NT2/D1 (cell line): Measurements from ENCODE around the gene COA8.
A peak's percentile ranks its signal among the peaks of the same experiment; 100 is the strongest.

Experiments
- DNase-seq: peaks from one replicate; pipeline ENCODE4 v3.0.0-alpha.2; 2011; ENCODE audit warnings: low read depth, low spot score
- H3K27me3 ChIP-seq: 2 replicates; pipeline ENCODE4 v1.6.0; 2011; ENCODE audit warnings: mild to moderate bottlenecking; ENCODE audit not compliant: insufficient read length, insufficient read depth
- H3K36me3 ChIP-seq: 2 replicates; pipeline ENCODE4 v1.6.1; 2011; ENCODE audit warnings: mild to moderate bottlenecking, low read length, mixed read lengths; ENCODE audit not compliant: insufficient read depth, insufficient read length
- H3K4me1 ChIP-seq: 2 replicates; pipeline ENCODE4 v1.5.1; 2011; ENCODE audit not compliant: insufficient read depth, insufficient read length
- H3K4me3 ChIP-seq: 2 replicates; pipeline ENCODE4 v1.5.1; 2011; ENCODE audit warnings: low read depth; ENCODE audit not compliant: insufficient read length
- H3K9ac ChIP-seq: 2 replicates; pipeline ENCODE4 v1.6.0; 2011; ENCODE audit warnings: low read depth; ENCODE audit not compliant: insufficient read length
- H3K9me3 ChIP-seq: 2 replicates; pipeline ENCODE4 v1.5.1; 2011; ENCODE audit warnings: mild to moderate bottlenecking, low read length; ENCODE audit not compliant: insufficient read depth
- SUZ12 ChIP-seq: IDR thresholded peaks from 2 replicates; pipeline ENCODE4 v1.6.1; 2011; ENCODE audit not compliant: insufficient read length, insufficient read depth; ENCODE audit errors: extremely low read depth
- YY1 ChIP-seq: IDR thresholded peaks from 2 replicates; pipeline ENCODE4 v1.6.1; 2011; ENCODE audit not compliant: insufficient read length, insufficient read depth
- ZNF274 ChIP-seq: IDR thresholded peaks from 2 replicates; pipeline ENCODE4 v1.6.1; 2011; ENCODE audit warnings: mild to moderate bottlenecking, low read depth, low read length

The COA8 gene

GRCh38 chr14:103623308-103623707 lies 60.5 kb downstream of the COA8 start:
- Histone ChIP-seq H3K27me3 (no peaks in the 10 kb centered on the region), H3K9me3 (no peaks in the 10 kb centered on the region), H3K36me3 (no peaks in the 10 kb centered on the region), H3K9ac (no peak overlapping the region), H3K4me1 (peaks cover 16% of the 10 kb centered on the region), H3K4me3 (no peak overlapping the region)
- no peak for DNase-seq
- TF ChIP-seq YY1 = no peak
- no peak for TF ChIP-seq SUZ12
- no peak for TF ChIP-seq ZNF274

GRCh38 chr14:103623883-103624482 lies 61.2 kb downstream of the COA8 start:
- no peak for DNase-seq
- H3K9me3 ChIP-seq = no peaks in the 10 kb centered on the region
- H3K36me3 ChIP-seq = no peaks in the 10 kb centered on the region
- TF ChIP-seq YY1 (no peak), ZNF274 (no peak), SUZ12 (no peak)
- no peaks in the 10 kb centered on the region for H3K27me3 ChIP-seq
- H3K9ac ChIP-seq = no peak overlapping the region
- no peak overlapping the region for H3K4me3 ChIP-seq
- peaks cover 16% of the 10 kb centered on the region for H3K4me1 ChIP-seq

- no peak for DNase-seq
- Histone ChIP-seq H3K36me3 (no peaks in the 10 kb centered on the region), H3K9ac (no peak overlapping the region), H3K4me1 (peaks cover 16% of the 10 kb centered on the region), H3K9me3 (no peaks in the 10 kb centered on the region), H3K4me3 (no peak overlapping the region), H3K27me3 (no peaks in the 10 kb centered on the region)
- TF ChIP-seq SUZ12 (no peak), YY1 (no peak), ZNF274 (no peak)
These were observed 62.1 kb downstream of the COA8 start for GRCh38 chr14:103624860-103625259.

- TF ChIP-seq SUZ12 (no peak), ZNF274 (no peak), YY1 (no peak)
- no peaks in the 10 kb centered on the region for H3K9me3 ChIP-seq
- H3K36me3 ChIP-seq = peaks cover under 1% of the 10 kb centered on the region
- no peak for DNase-seq
- H3K4me1 ChIP-seq = peaks cover 16% of the 10 kb centered on the region
- no peak overlapping the region for H3K9ac ChIP-seq
- H3K27me3 ChIP-seq = no peaks in the 10 kb centered on the region
- no peak overlapping the region for H3K4me3 ChIP-seq
These were observed 62.8 kb downstream of the COA8 start for GRCh38 chr14:103625356-103626095.

DNA sequence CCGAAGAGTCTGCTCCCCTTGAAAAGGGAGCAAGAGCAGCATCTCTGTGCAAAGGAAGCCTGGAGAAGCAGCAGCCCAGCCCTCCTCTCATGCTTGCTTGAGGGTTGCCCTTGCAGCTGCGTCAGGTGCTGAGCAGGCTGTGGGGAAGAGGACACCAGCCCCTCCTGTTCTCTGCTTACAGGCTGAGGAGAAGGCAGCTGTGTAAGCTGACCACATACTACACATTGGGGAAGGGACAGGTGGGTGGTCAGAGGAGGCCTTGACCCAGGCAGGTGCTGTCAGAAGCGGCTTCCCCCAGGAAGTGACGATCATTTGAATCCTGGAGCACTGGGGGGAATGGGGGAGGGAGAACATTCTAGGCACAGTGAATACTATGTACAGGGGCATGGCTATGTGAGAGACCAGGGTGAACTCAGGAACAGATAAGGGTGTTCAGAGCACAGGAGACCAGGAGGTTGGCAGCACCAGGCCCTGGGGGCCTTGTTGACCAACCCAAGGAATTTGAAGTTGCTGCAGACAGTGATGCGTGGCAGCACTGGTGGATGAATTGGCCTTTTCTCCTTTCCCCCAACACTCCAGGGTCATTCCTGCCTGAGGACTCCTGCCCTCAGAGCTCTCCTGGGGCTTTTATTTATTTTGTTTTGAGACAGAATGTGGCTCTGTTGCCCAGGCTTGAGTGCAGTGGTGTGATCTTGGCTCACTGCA lies 63.5 kb downstream of the COA8 start:
- Histone ChIP-seq H3K9me3 (no peaks in the 10 kb centered on the region), H3K9ac (no peak overlapping the region), H3K4me3 (no peak overlapping the region), H3K4me1 (peaks cover 16% of the 10 kb centered on the region), H3K36me3 (peaks cover 3% of the 10 kb centered on the region), H3K27me3 (no peaks in the 10 kb centered on the region)
- DNase-seq = no peak
- TF ChIP-seq ZNF274 (no peak), YY1 (no peak), SUZ12 (no peak)

- peak overlapping the region; percentile 92 for H3K9ac ChIP-seq
- H3K4me1 ChIP-seq = peaks cover 16% of the 10 kb centered on the region
- H3K27me3 ChIP-seq = no peaks in the 10 kb centered on the region
- no peaks in the 10 kb centered on the region for H3K9me3 ChIP-seq
- peaks cover 7% of the 10 kb centered on the region for H3K36me3 ChIP-seq
- no peak overlapping the region for H3K4me3 ChIP-seq
- TF ChIP-seq ZNF274 = no peak
- TF ChIP-seq SUZ12 = no peak
- no peak for TF ChIP-seq YY1
- no peak for DNase-seq
These were observed 64.6 kb downstream of the COA8 start for GRCh38 chr14:103627073-103628025.
